GM06990 (cell line): ENCODE data around the gene EFCAB11.

Experiments used
- DNase-seq: peaks from one replicate; pipeline ENCODE4 v3.0.0-alpha.2; 2011; ENCODE audit not compliant: insufficient read length; ENCODE audit errors: extremely low read depth
- H3K27me3 ChIP-seq: replicated peaks from 2 replicates; pipeline ENCODE4 v1.6.0; 2011; ENCODE audit warnings: low read length; ENCODE audit not compliant: control insufficient read depth, insufficient read depth
- H3K36me3 ChIP-seq: 2 replicates; pipeline ENCODE4 v1.5.1; 2011; ENCODE audit warnings: low read length; ENCODE audit not compliant: control insufficient read depth, insufficient read depth
- H3K4me3 ChIP-seq: replicated peaks from 2 replicates; pipeline ENCODE4 v1.5.1; 2011; ENCODE audit warnings: low read depth, mild to moderate bottlenecking, control low read depth, low read length
- TF ChIP-seq, protein P1 (sequence below): IDR thresholded peaks from 2 replicates; pipeline ENCODE4 v1.5.1; 2011; ENCODE audit warnings: low read length, control low read depth, mild to moderate bottlenecking, inconsistent platforms; ENCODE audit not compliant: insufficient read depth, poor library complexity, severe bottlenecking

EFCAB11 gene

DNA sequence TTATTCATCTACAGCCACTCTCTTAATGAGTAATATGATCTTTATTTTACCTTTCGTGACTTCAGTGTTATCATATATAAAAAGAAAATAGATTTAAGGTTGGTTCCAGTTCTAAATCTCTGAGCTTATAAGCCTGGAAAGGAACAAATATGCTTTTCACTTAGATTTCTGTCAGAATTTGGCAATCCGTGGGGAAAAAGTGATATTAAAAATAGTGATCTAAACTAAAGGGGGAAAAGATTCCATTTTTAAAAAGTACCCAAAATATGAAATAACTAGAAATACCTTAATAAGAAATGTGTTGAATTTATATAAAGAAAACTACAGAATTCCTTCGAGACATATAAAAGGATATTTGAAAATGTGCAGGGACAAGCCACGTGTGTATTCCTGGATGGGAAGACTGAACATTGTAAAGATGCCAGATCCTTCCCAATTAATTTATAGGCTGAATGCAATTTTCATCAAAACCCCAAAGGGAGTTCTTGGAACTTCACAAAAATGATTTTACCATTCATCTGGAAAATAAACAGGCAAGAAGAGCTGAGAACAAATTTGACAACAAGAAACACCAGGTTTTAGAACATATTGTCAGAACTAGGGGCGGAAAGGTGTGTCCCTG is 142.5 kb downstream of the EFCAB11 start:
- TF ChIP-seq, protein P1, sequence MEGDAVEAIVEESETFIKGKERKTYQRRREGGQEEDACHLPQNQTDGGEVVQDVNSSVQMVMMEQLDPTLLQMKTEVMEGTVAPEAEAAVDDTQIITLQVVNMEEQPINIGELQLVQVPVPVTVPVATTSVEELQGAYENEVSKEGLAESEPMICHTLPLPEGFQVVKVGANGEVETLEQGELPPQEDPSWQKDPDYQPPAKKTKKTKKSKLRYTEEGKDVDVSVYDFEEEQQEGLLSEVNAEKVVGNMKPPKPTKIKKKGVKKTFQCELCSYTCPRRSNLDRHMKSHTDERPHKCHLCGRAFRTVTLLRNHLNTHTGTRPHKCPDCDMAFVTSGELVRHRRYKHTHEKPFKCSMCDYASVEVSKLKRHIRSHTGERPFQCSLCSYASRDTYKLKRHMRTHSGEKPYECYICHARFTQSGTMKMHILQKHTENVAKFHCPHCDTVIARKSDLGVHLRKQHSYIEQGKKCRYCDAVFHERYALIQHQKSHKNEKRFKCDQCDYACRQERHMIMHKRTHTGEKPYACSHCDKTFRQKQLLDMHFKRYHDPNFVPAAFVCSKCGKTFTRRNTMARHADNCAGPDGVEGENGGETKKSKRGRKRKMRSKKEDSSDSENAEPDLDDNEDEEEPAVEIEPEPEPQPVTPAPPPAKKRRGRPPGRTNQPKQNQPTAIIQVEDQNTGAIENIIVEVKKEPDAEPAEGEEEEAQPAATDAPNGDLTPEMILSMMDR, result no peak
- Histone ChIP-seq H3K36me3 (no peaks in the 10 kb centered on the region), H3K4me3 (no peak overlapping the region), H3K27me3 (no peaks in the 10 kb centered on the region)
- DNase-seq, result no peak

DNA sequence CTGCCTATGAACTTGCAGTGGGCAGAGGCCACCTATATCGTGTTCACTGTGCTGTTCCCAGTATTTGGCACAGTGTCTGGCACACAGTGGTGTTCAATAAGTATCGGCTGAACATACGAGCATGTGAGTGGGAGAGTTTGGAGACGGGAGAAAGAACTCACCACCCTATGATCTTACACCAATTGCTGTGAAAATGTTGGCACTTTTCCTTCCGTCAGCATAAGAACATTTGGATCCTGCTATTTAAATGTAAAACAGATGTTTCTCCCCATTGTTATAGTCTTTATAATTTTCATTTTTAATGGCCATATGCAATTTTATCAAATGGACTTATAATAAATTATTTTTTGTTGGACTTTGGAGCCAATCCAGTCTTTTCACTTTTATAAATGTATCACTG is 144.4 kb downstream of the EFCAB11 start:
- Histone ChIP-seq H3K4me3 (no peak overlapping the region), H3K27me3 (no peaks in the 10 kb centered on the region), H3K36me3 (no peaks in the 10 kb centered on the region)
- TF ChIP-seq, protein P1, result no peak
- DNase-seq, result no peak

DNA sequence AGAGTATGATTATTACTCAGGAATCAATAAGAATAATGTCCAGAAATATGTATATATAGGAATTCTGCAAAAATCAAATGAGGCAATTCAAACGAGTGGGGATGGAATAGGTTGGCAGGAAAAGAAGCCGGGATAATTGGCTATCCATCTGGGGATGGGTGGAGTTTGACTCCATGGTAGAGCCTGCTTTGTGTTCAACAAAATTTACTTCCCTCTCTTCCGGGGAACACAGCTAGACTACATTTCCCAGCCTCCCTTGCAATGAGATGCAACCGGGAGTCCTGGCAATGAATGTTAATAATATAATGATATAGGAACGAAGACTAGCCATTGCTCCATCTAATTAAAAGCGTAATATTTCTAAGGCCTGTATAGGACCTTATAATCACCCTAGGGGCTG is 146.6 kb downstream of the EFCAB11 start:
- no peak overlapping the region for H3K4me3 ChIP-seq
- H3K36me3 ChIP-seq, result no peaks in the 10 kb centered on the region
- no peak for DNase-seq
- H3K27me3 ChIP-seq, result no peaks in the 10 kb centered on the region
- TF ChIP-seq, protein P1, result no peak

DNA sequence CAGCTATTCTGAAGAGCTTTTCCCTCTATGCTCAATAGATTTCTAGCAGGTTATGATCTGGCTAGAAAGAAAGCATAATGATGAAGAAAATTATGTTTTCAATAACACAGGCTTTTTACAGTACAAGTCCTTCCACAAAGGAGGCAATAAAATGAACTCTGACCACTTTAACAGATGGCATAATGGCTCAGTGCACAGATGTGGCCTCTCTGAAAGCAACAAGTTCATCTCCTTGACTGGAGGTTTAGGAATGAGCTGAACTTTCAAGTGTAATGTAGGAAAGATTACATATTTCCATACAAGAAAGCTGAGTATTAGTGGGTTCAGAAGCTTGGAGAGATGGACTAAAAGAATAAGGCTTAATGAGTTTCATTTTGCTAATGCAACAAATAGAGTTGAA is 147.4 kb downstream of the EFCAB11 start:
- no peak for DNase-seq
- Histone ChIP-seq H3K4me3 (no peak overlapping the region), H3K36me3 (no peaks in the 10 kb centered on the region), H3K27me3 (no peaks in the 10 kb centered on the region)
- TF ChIP-seq, protein P1, result no peak

DNA sequence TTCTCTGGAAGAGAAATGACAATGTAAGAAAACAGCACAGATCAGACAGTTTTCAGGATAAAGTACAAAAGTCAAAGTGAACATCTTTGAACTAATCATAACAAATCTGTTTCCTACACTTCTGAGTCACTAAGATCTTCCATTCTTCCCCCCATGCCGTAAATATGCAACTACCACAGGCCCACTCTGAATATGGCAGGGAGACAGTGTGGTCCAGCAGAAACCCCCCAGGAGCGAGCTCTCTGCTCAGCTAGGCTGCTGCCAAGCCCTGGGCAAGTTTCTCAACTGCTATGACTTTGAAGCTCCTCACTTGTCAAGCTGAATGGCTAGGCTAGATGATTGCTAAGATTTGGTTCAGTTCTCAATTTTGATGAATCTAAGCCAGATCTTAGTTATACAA is 148.1 kb downstream of the EFCAB11 start:
- TF ChIP-seq, protein P1, result no peak
- Histone ChIP-seq H3K36me3 (no peaks in the 10 kb centered on the region), H3K4me3 (no peak overlapping the region), H3K27me3 (no peaks in the 10 kb centered on the region)
- DNase-seq, result no peak

DNA sequence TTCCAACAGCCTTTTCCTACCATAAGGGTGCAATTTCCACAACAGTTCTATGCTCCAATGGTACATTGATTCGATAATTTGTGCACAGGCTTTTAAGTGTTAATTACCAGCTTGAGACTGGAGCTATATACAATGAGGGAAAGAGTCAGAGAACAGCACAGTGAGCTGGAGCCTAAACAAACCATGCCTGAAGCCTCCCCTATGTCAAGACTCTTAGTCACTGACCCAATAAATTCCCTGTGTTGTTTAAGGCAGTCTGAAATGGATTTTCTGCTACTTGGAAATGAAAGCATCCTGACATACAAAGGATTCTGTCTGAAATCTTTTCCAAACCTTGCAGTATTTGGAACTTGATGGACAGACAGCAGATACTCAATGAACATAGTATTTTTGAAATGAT is 149.0 kb downstream of the EFCAB11 start:
- no peaks in the 10 kb centered on the region for H3K27me3 ChIP-seq
- no peak overlapping the region for H3K4me3 ChIP-seq
- H3K36me3 ChIP-seq, result no peaks in the 10 kb centered on the region
- TF ChIP-seq, protein P1, result no peak
- DNase-seq, result no peak
